SK-N-SH treated with all-trans-retinoic acid at 6 μM for 48 hours (cell line): ENCODE results near the gene SORL1.

ENCODE experiments used
- ATAC-seq: fragments of 200-7000 bp; cut with Tn5 transposase; 3 replicates; pipeline ENCODE4 v1.9.1; 2020; ENCODE audit warnings: mild to moderate bottlenecking, moderate library complexity
- ARNTL ChIP-seq: fragments of 450-650 bp; formaldehyde crosslinking; IDR thresholded peaks from 2 replicates; pipeline ENCODE4 v1.5.0; 2020; ENCODE audit warnings: low read depth, mild to moderate bottlenecking, moderate library complexity, borderline replicate concordance
- BACH2 ChIP-seq: fragments of 250-450 bp; sonication (Bioruptor Pico); IDR thresholded peaks from 2 replicates; pipeline ENCODE4 v1.9.0; 2021; ENCODE audit warnings: mild to moderate bottlenecking, borderline replicate concordance
- CSDC2 ChIP-seq: fragments of 250-450 bp; sonication (Bioruptor Pico); IDR thresholded peaks from 2 replicates; pipeline ENCODE4 v1.5.0; 2020; ENCODE audit warnings: mild to moderate bottlenecking, moderate library complexity
- GLIS3 ChIP-seq: fragments of 250-450 bp; sonication (Bioruptor Pico); IDR thresholded peaks from 2 replicates; pipeline ENCODE4 v1.5.0; 2020; ENCODE audit warnings: mild to moderate bottlenecking, moderate library complexity
- ISL1 ChIP-seq: fragments of 250-450 bp; sonication (Bioruptor Pico); IDR thresholded peaks from 2 replicates; pipeline ENCODE4 v2.1.2; 2022; ENCODE audit warnings: mild to moderate bottlenecking, moderate library complexity
- PPARA ChIP-seq: fragments of 250-450 bp; sonication (Bioruptor Pico); IDR thresholded peaks from 2 replicates; pipeline ENCODE4 v1.5.0; 2020; ENCODE audit warnings: mild to moderate bottlenecking, borderline replicate concordance
- RARB ChIP-seq: fragments of 250-450 bp; sonication (Bioruptor Pico); IDR thresholded peaks from 2 replicates; pipeline ENCODE4 v1.8.0; 2021; ENCODE audit warnings: mild to moderate bottlenecking, moderate library complexity
- SNAI2 ChIP-seq: fragments of 250-450 bp; sonication (Bioruptor Pico); IDR thresholded peaks from 2 replicates; pipeline ENCODE4 v1.5.0; 2020; ENCODE audit warnings: mild to moderate bottlenecking, moderate library complexity
- TCF4 ChIP-seq: fragments of 250-450 bp; sonication (Bioruptor Pico); IDR thresholded peaks from 2 replicates; pipeline ENCODE4 v1.8.0; 2021; ENCODE audit warnings: mild to moderate bottlenecking, moderate library complexity, borderline replicate concordance
- ZC3H10 ChIP-seq: fragments of 250-450 bp; sonication (Bioruptor Pico); IDR thresholded peaks from 2 replicates; pipeline ENCODE4 v1.5.1; 2021; ENCODE audit warnings: mild to moderate bottlenecking, moderate library complexity
- ZNF565 ChIP-seq: fragments of 450-650 bp; formaldehyde crosslinking; conservative IDR thresholded peaks from 2 replicates; pipeline ENCODE4 v1.5.0; 2020; ENCODE audit warnings: low read depth, mild to moderate bottlenecking, moderate library complexity
- ZNF8 ChIP-seq: fragments of 450-650 bp; formaldehyde crosslinking; IDR thresholded peaks from 2 replicates; pipeline ENCODE4 v1.5.0; 2020; ENCODE audit warnings: mild to moderate bottlenecking, moderate library complexity
- TF ChIP-seq, protein P1 (sequence below): fragments of 250-450 bp; sonication (Bioruptor Pico); IDR thresholded peaks from 2 replicates; pipeline ENCODE4 v1.5.1; 2021; ENCODE audit warnings: mild to moderate bottlenecking, moderate library complexity
- TF ChIP-seq, protein P2 (sequence below): fragments of 250-450 bp; sonication (Bioruptor Pico); IDR thresholded peaks from 2 replicates; pipeline ENCODE4 v1.5.0; 2020; ENCODE audit warnings: mild to moderate bottlenecking, moderate library complexity
- TF ChIP-seq, protein P3 (sequence below): fragments of 250-450 bp; sonication (Bioruptor Pico); IDR thresholded peaks from 2 replicates; pipeline ENCODE4 v1.8.0; 2020; ENCODE audit warnings: mild to moderate bottlenecking, moderate library complexity, borderline replicate concordance
- TF ChIP-seq, protein P4 (sequence below): fragments of 250-450 bp; sonication (Bioruptor Pico); IDR thresholded peaks from 2 replicates; pipeline ENCODE4 v1.5.1; 2020; ENCODE audit warnings: low read depth, mild to moderate bottlenecking, moderate library complexity

The SORL1 gene

DNA sequence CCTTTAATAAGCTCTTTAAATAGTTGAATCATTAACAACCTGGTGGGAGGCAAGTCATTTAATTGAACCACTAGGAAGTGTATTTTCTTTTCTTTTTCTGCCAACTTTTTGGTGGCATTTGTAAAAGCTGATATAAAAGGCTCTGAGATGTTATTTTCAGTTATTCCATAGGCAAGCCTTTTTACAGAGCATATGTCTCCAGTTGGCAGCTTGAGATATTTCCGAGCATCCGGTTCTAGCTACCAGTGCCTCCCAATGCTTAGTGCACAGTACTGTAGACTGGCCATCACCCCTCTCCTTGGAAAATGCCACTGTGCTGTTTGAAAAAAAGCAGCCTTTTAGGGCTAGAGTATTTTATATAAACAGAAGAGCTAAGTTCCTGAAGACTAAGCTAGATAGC lies 179.3 kb downstream of the SORL1 start:
- TF ChIP-seq, protein P1, sequence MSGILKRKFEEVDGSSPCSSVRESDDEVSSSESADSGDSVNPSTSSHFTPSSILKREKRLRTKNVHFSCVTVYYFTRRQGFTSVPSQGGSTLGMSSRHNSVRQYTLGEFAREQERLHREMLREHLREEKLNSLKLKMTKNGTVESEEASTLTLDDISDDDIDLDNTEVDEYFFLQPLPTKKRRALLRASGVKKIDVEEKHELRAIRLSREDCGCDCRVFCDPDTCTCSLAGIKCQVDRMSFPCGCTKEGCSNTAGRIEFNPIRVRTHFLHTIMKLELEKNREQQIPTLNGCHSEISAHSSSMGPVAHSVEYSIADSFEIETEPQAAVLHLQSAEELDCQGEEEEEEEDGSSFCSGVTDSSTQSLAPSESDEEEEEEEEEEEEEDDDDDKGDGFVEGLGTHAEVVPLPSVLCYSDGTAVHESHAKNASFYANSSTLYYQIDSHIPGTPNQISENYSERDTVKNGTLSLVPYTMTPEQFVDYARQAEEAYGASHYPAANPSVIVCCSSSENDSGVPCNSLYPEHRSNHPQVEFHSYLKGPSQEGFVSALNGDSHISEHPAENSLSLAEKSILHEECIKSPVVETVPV (CRISPR knock-in tag): no peak
- TF ChIP-seq RARB (CRISPR knock-in tag): no peak
- no peak for ATAC-seq

DNA sequence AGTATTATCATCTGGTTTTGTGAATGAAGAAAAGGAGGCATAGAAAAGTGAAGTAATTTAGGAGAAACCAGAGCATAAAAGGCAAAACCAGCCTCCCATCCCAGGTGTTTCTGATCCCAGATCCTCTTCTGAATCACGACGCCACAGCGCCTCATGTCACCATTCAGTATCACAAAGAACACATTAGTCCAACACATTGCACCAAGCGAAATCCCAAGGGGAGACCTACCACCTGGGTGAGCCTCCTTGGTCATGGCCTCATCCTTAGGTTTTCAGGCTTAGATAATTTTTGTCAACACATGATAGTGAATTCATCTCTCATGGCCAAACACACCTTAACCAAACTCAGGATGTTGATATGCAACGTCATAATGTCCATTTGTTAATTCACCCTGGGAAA lies 182.2 kb downstream of the SORL1 start:
- ATAC-seq: no peak
- TF ChIP-seq CSDC2 (CRISPR knock-in tag) (no peak), TCF4 (no peak), SNAI2 (CRISPR knock-in tag) (no peak), ISL1 (CRISPR knock-in tag) (no peak), GLIS3 (CRISPR knock-in tag) (no peak), PPARA (CRISPR knock-in tag) (no peak), RARB (CRISPR knock-in tag) (no peak), ZNF8 (CRISPR knock-in tag) (no peak)
- TF ChIP-seq, protein P2, sequence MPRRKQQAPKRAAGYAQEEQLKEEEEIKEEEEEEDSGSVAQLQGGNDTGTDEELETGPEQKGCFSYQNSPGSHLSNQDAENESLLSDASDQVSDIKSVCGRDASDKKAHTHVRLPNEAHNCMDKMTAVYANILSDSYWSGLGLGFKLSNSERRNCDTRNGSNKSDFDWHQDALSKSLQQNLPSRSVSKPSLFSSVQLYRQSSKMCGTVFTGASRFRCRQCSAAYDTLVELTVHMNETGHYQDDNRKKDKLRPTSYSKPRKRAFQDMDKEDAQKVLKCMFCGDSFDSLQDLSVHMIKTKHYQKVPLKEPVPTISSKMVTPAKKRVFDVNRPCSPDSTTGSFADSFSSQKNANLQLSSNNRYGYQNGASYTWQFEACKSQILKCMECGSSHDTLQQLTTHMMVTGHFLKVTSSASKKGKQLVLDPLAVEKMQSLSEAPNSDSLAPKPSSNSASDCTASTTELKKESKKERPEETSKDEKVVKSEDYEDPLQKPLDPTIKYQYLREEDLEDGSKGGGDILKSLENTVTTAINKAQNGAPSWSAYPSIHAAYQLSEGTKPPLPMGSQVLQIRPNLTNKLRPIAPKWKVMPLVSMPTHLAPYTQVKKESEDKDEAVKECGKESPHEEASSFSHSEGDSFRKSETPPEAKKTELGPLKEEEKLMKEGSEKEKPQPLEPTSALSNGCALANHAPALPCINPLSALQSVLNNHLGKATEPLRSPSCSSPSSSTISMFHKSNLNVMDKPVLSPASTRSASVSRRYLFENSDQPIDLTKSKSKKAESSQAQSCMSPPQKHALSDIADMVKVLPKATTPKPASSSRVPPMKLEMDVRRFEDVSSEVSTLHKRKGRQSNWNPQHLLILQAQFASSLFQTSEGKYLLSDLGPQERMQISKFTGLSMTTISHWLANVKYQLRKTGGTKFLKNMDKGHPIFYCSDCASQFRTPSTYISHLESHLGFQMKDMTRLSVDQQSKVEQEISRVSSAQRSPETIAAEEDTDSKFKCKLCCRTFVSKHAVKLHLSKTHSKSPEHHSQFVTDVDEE: no peak
- TF ChIP-seq, protein P3, sequence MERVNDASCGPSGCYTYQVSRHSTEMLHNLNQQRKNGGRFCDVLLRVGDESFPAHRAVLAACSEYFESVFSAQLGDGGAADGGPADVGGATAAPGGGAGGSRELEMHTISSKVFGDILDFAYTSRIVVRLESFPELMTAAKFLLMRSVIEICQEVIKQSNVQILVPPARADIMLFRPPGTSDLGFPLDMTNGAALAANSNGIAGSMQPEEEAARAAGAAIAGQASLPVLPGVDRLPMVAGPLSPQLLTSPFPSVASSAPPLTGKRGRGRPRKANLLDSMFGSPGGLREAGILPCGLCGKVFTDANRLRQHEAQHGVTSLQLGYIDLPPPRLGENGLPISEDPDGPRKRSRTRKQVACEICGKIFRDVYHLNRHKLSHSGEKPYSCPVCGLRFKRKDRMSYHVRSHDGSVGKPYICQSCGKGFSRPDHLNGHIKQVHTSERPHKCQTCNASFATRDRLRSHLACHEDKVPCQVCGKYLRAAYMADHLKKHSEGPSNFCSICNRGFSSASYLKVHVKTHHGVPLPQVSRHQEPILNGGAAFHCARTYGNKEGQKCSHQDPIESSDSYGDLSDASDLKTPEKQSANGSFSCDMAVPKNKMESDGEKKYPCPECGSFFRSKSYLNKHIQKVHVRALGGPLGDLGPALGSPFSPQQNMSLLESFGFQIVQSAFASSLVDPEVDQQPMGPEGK (CRISPR knock-in tag): no peak

DNA sequence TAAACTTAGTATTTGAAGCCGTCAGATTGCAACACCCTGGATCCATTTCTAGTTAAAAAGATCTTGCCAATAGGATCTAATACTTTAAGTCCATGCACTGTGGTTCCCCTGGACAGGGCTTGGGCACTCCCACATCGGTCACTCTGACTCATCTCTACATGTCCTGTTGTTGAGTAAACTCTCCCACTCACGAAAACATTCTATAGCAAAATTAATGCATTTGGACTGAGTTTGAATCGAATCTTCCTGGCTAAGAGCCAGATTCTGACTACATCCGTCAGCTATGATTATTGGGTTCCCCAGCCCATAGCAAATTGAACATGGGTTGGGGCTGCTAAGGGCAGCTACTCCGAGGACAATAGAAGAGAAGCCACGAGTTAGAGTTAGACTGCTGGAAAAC lies 182.8 kb downstream of the SORL1 start:
- TF ChIP-seq ARNTL (no peak), ZNF8 (CRISPR knock-in tag) (no peak), SNAI2 (CRISPR knock-in tag) (no peak), RARB (CRISPR knock-in tag) (no peak), BACH2 (CRISPR knock-in tag) (no peak), ZC3H10 (CRISPR knock-in tag) (no peak), CSDC2 (CRISPR knock-in tag) (no peak), ZNF565 (CRISPR knock-in tag) (no peak)
- TF ChIP-seq, protein P4, sequence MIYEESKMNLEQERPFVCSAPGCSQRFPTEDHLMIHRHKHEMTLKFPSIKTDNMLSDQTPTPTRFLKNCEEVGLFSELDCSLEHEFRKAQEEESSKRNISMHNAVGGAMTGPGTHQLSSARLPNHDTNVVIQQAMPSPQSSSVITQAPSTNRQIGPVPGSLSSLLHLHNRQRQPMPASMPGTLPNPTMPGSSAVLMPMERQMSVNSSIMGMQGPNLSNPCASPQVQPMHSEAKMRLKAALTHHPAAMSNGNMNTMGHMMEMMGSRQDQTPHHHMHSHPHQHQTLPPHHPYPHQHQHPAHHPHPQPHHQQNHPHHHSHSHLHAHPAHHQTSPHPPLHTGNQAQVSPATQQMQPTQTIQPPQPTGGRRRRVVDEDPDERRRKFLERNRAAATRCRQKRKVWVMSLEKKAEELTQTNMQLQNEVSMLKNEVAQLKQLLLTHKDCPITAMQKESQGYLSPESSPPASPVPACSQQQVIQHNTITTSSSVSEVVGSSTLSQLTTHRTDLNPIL: no peak
- TF ChIP-seq, protein P1 (CRISPR knock-in tag): no peak
- TF ChIP-seq, protein P2: no peak
- ATAC-seq: peak; percentile 92
